ENCODE data around the gene VANGL2. TPM values are rescaled to one million over a fixed set of nuclear protein-coding genes. Genes with fewer than 3 reads are reported as not detected.

VANGL2 gene
- total RNA-seq, 1 experiment from 2014 or later = 3.4 TPM

- Histone ChIP-seq H3K4me1 (no peaks in the 10 kb centered on the region), H3K4me3 (ENCODE audit: low read depth, low read length) (no peak overlapping the region), H3K9me3 (no peaks in the 10 kb centered on the region), H3K36me3 (ENCODE audit: control insufficient read depth, insufficient read depth, low read length) (no peaks in the 10 kb centered on the region), H3K27me3 (replicated peaks; ENCODE audit: control insufficient read depth, insufficient read depth, low read length) (no peaks in the 10 kb centered on the region)
- no peak for DNase-seq
- Mint-ChIP-seq H3K4me1 (ENCODE audit: low read depth, unreplicated experiment) (no peaks in the 10 kb centered on the region), H3K4me3 (ENCODE audit: unreplicated experiment) (no peak overlapping the region), H3K27me3 (ENCODE audit: insufficient read depth, unreplicated experiment) (peaks cover 7% of the 10 kb centered on the region), H3K9me3 (ENCODE audit: unreplicated experiment) (no peaks in the 10 kb centered on the region), H3K36me3 (ENCODE audit: insufficient read depth, unreplicated experiment) (no peaks in the 10 kb centered on the region), H3K27ac (ENCODE audit: unreplicated experiment) (no peak overlapping the region)
- intact Hi-C loops (cut with micrococcal nuclease; ENCODE audit: unreplicated experiment) = no loop called here
- CTCF ChIA-PET = no interaction called here
- POLR2A ChIA-PET = no interaction called here
- no peak for TF ChIP-seq CTCF (IDR thresholded peaks at IDR 0.05; ENCODE audit: insufficient read depth in 1 of 2, low read depth in 1 of 2, low read length in 1 of 2, severe bottlenecking in 1 of 2, unreplicated experiment in 1 of 2)
- BruUV-seq (replicated peaks) = no TSS peak
These were observed 18.1 kb downstream of the VANGL2 start for GRCh38 chr1:160418483-160418882.

GRCh38 chr1:160419150-160419837 is 18.9 kb downstream of the VANGL2 start:
- no TSS peak for BruUV-seq (replicated peaks)
- DNase-seq = no peak
- ChIA-PET POLR2A (no interaction called here), CTCF (no interaction called here)
- Mint-ChIP-seq H3K4me3 (ENCODE audit: unreplicated experiment) (no peak overlapping the region), H3K36me3 (ENCODE audit: insufficient read depth, unreplicated experiment) (no peaks in the 10 kb centered on the region), H3K27ac (ENCODE audit: unreplicated experiment) (no peak overlapping the region), H3K27me3 (ENCODE audit: insufficient read depth, unreplicated experiment) (peaks cover 3% of the 10 kb centered on the region), H3K4me1 (ENCODE audit: low read depth, unreplicated experiment) (no peaks in the 10 kb centered on the region), H3K9me3 (ENCODE audit: unreplicated experiment) (no peaks in the 10 kb centered on the region)
- TF ChIP-seq CTCF (IDR thresholded peaks at IDR 0.05; ENCODE audit: insufficient read depth in 1 of 2, low read depth in 1 of 2, low read length in 1 of 2, severe bottlenecking in 1 of 2, unreplicated experiment in 1 of 2) = no peak
- intact Hi-C loops (cut with micrococcal nuclease; ENCODE audit: unreplicated experiment) = no loop called here
- Histone ChIP-seq H3K4me1 (no peaks in the 10 kb centered on the region), H3K36me3 (ENCODE audit: control insufficient read depth, insufficient read depth, low read length) (no peaks in the 10 kb centered on the region), H3K4me3 (ENCODE audit: low read depth, low read length) (no peak overlapping the region), H3K9me3 (no peaks in the 10 kb centered on the region), H3K27me3 (replicated peaks; ENCODE audit: control insufficient read depth, insufficient read depth, low read length) (no peaks in the 10 kb centered on the region)

- no peak overlapping the region for H3K4me3 Mint-ChIP-seq (ENCODE audit: unreplicated experiment)
- H3K9me3 Mint-ChIP-seq (ENCODE audit: unreplicated experiment) = no peaks in the 10 kb centered on the region
- Histone ChIP-seq H3K9me3 (no peaks in the 10 kb centered on the region), H3K4me1 (no peaks in the 10 kb centered on the region), H3K4me3 (ENCODE audit: low read depth, low read length) (no peak overlapping the region), H3K27me3 (replicated peaks; ENCODE audit: control insufficient read depth, insufficient read depth, low read length) (no peaks in the 10 kb centered on the region), H3K36me3 (ENCODE audit: control insufficient read depth, insufficient read depth, low read length) (no peaks in the 10 kb centered on the region)
- intact Hi-C loops (cut with micrococcal nuclease; ENCODE audit: unreplicated experiment) = no loop called here
- no peak for TF ChIP-seq CTCF (IDR thresholded peaks at IDR 0.05; ENCODE audit: insufficient read depth in 1 of 2, low read depth in 1 of 2, low read length in 1 of 2, severe bottlenecking in 1 of 2, unreplicated experiment in 1 of 2)
- H3K36me3 Mint-ChIP-seq (ENCODE audit: insufficient read depth, unreplicated experiment) = no peaks in the 10 kb centered on the region
- no peak for DNase-seq
- no peak overlapping the region for H3K27ac Mint-ChIP-seq (ENCODE audit: unreplicated experiment)
- peaks cover 3% of the 10 kb centered on the region for H3K27me3 Mint-ChIP-seq (ENCODE audit: insufficient read depth, unreplicated experiment)
- CTCF ChIA-PET = no interaction called here
- no peaks in the 10 kb centered on the region for H3K4me1 Mint-ChIP-seq (ENCODE audit: low read depth, unreplicated experiment)
- no TSS peak for BruUV-seq (replicated peaks)
- POLR2A ChIA-PET = no interaction called here
These were observed 19.4 kb downstream of the VANGL2 start for GRCh38 chr1:160419838-160420169.

Measured in Caco-2 (cell line).